KBM-7 (cell line): ENCODE data around the gene DOCK2.

ENCODE experiments used
- DNase-seq: peaks from one replicate; pipeline ENCODE4 v3.0.0-alpha.2; 2015
- in situ Hi-C: fragments of 300-500 bp; cut with MboI; formaldehyde crosslinking; loops from 2 replicates; pipeline ENCODE4 v1.14.3; 2020; ENCODE audit warnings: low sequenced_read_pairs, low pct_unique_long_range_greater_than_20kb, mixed read lengths

Gene DOCK2

GRCh38 chr5:169668732-169669131, 31.7 kb downstream of the DOCK2 start:
- DNase-seq, result no peak
- in situ Hi-C loops, result no loop called here

GRCh38 chr5:169670769-169671525, 33.9 kb downstream of the DOCK2 start:
- DNase-seq, result no peak
- in situ Hi-C loops, result no loop called here

DNA sequence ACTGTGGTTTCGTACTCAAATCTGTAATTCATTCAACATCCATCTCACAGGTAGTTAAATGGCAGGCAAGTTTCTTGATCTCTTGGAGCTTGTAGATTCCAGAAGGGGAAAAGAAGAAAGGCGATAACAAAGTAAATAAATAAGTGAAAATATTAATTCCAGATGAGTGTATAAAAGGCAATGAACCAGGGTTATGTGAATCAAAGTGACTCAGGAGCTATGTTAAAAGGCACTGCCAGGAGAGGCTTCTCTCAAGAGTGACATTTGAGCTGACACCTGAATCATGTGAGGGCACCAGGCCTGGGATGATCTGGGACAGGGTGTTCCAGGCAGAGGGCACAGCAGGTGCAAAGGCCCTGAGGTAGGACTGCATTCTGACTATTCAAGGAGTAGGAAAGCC, 45.0 kb downstream of the DOCK2 start:
- no peak for DNase-seq
- in situ Hi-C loops, result no loop called here

- in situ Hi-C loops, result no loop called here
- no peak for DNase-seq
Observed at GRCh38 chr5:169686137-169686536, 49.1 kb downstream of the DOCK2 start.

GRCh38 chr5:169688106-169688505, 51.0 kb downstream of the DOCK2 start:
- DNase-seq, result no peak
- in situ Hi-C loops, result no loop called here

- in situ Hi-C loops, result no loop called here
- DNase-seq, result no peak
Observed at GRCh38 chr5:169691471-169691870, 54.4 kb downstream of the DOCK2 start.

DNA sequence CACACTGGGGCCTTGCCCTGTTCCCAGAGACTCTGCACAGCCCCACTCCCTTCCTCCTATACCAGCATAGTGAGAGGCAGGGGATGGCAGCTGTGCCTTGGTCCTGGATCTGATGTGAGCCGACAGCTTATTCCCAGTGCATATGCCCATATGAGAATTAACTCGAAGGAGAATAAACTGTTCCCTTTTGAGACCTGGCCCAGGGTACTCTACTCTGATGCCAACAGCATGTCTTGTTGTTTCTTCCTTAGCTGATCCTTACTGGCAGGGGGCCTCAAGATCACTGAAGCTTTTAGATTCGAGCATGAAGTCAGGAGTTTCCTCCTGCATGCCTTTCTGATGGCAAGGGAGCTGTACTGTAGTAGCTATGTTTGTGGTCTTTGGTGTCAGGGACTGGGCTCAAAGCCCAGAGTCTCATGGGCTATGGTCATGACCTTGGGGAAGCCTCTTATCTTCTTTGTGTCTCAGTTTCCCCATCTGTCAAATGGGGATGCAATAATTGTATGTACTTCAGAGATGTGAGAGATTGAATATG, 57.1 kb downstream of the DOCK2 start:
- in situ Hi-C loops, result no loop called here
- DNase-seq, result no peak

- in situ Hi-C loops, result no loop called here
Observed at GRCh38 chr5:169695025-169695625, 58.0 kb downstream of the DOCK2 start.

GRCh38 chr5:169695919-169696490, 58.9 kb downstream of the DOCK2 start:
- in situ Hi-C loops, result no loop called here
- no peak for DNase-seq

More at GRCh38 chr5:169695025-169695625, 58.0 kb downstream of the DOCK2 start:
- no peak for DNase-seq

GRCh38 chr5:169696621-169697510, 59.8 kb downstream of the DOCK2 start:
- in situ Hi-C loops, result no loop called here
- DNase-seq, result no peak

GRCh38 chr5:169697511-169697890, 60.4 kb downstream of the DOCK2 start:
- in situ Hi-C loops, result no loop called here
- no peak for DNase-seq

- DNase-seq, result no peak
- in situ Hi-C loops, result no loop called here
Observed at GRCh38 chr5:169697976-169698375, 60.9 kb downstream of the DOCK2 start.

GRCh38 chr5:169700611-169701010, 63.5 kb downstream of the DOCK2 start:
- in situ Hi-C loops, result no loop called here
- DNase-seq, result no peak

GRCh38 chr5:169701910-169702451, 64.9 kb downstream of the DOCK2 start:
- in situ Hi-C loops, result no loop called here

GRCh38 chr5:169702693-169703481, 65.8 kb downstream of the DOCK2 start:
- DNase-seq, result no peak
- in situ Hi-C loops, result no loop called here

More at GRCh38 chr5:169701910-169702451, 64.9 kb downstream of the DOCK2 start:
- DNase-seq, result peak; percentile 21

GRCh38 chr5:169703813-169704212, 66.7 kb downstream of the DOCK2 start:
- in situ Hi-C loops, result no loop called here
- DNase-seq, result no peak

GRCh38 chr5:169705322-169705721, 68.2 kb downstream of the DOCK2 start:
- in situ Hi-C loops, result no loop called here
- DNase-seq, result no peak

GRCh38 chr5:169706071-169706470, 69.0 kb downstream of the DOCK2 start:
- in situ Hi-C loops, result no loop called here
- no peak for DNase-seq
